GM19395 (cell line): ENCODE data around the gene SLC25A36.

Experiments
- ATAC-seq: cut with Tn5 transposase; IDR thresholded peaks from one replicate; pipeline ENCODE4 v1.9.1; 2021; ENCODE audit warnings: mild to moderate bottlenecking, moderate library complexity; ENCODE audit not compliant: unreplicated experiment

The SLC25A36 gene

GRCh38 chr3:140941434-140942220 is at the start of gene SLC25A36:
Gene SLC25A36 (plus strand): TSS chr3:140941836. CDS start chr3:140942055, 219 bp downstream.
- peak; percentile 97 for ATAC-seq

GRCh38 chr3:140896997-140897396 is 44.6 kb upstream of the SLC25A36 start:
- ATAC-seq: no peak

- ATAC-seq: peak; percentile 65
Measured at GRCh38 chr3:140898340-140899180, 43.1 kb upstream of the SLC25A36 start.

- no peak for ATAC-seq
Measured at GRCh38 chr3:140899363-140899762, 42.3 kb upstream of the SLC25A36 start.

DNA sequence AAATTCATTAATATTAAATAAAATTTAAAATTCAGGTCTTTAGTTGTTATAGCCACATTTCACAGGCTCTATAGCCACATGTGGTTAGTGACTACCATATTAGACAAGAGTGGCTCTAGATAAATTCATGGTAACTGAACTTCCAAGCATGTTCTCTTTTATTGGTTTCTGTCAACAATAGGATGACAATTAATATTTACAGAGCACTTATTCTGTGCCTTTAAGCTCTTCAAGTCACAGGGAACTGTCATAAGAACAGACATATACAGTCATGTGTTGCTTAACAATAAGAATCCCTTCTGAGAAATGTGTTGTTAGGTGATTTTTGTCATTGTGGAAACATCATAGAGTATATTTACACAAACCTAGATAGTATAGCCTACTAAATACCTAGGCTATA is 38.8 kb upstream of the SLC25A36 start:
- no peak for ATAC-seq

DNA sequence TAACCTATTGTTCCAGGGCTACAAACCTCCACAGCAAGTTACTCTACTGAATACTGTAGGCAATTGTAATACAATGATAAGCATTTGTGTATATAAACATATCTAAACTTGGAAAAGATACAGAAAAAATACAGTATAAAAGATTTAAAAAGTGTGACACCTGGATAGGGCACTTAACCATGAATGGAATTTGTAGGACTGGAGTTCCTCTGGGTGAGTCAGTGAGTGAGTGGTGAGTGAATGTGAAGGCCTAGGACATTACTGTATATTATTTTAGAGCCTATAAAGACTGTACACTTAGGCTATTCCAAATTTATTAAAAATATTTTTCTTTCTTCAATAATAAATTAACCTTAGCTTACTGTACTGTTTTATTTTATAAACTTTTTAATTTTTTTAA is 38.4 kb upstream of the SLC25A36 start:
- ATAC-seq: no peak

DNA sequence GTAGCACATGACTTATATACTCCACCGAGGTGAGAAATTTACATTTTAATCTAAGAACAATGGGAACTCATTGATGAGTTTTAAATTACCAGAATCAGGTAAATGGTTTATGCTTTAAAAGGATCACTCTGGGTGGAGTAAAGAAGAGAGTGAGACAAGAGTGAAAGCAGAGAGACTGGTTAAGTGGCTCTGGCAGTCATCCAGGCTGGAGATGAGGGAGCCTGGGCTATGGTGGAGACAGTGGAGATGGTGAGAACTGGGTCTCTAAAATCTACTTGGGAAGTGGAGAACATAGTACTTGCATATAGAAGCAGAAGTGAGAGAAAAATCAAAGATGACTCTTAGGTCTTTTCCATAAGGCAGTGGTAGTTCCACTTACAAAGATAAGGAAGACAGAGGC is 37.1 kb upstream of the SLC25A36 start:
- no peak for ATAC-seq

GRCh38 chr3:140905559-140905958 is 36.1 kb upstream of the SLC25A36 start:
- ATAC-seq: no peak

- ATAC-seq: peak; percentile 80
Measured at GRCh38 chr3:140906785-140907184, 34.9 kb upstream of the SLC25A36 start.

DNA sequence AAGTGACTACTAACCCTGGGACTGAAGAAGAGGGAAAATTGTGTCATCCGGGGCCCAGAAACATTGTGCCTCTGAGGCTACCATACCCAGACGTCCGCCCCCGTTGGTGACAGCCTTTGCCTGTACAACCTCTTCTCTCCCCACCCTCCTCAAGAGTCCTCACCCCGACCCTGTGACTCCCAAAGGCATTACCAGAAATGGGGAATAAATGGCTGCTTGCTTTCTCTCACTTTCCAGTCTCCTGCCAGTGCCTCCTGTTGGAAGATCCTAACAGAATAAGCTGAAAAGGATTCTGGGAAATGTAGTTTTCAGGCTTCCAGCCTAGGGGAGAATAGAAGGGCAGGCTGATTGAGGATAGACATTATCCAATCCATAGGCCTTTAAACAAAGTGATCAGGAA is 30.8 kb upstream of the SLC25A36 start:
- no peak for ATAC-seq

DNA sequence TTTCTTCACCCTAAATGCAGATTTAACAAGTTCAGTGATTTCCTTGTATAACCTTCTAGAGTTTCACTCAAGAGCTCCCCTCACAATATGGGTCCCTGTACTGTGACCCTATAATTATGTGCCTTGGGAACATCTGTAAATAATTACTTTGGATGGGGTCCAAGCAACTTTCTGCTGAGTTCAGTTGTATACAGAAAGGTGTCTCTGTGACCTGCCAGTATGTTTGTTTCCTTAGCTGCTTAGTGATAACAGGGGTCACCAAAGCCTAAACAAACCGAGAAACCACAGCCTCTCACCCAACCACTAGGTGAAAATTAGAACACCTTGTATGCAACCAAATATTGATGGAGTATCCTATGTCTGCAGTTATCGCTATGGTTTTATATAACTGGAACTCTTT is 29.8 kb upstream of the SLC25A36 start:
- ATAC-seq: no peak

DNA sequence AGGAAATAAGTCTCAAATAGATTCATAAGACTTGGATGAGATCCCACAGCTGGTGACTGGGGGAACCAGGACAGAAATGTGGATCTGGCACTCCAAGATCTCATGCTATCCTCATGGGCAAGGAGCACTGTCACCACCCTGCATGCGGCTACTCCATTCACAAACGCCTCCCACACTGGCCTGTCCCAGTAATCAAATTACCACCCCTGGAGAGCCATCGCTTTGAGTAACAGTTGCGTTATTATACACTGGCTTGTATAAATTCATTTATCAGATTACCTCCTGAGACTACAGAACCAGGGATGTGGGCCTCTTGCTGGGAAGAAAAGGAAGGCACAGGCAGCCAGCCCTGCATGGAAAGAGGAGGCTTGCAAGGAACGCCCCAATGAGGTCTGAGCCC is 27.9 kb upstream of the SLC25A36 start:
- ATAC-seq: no peak

DNA sequence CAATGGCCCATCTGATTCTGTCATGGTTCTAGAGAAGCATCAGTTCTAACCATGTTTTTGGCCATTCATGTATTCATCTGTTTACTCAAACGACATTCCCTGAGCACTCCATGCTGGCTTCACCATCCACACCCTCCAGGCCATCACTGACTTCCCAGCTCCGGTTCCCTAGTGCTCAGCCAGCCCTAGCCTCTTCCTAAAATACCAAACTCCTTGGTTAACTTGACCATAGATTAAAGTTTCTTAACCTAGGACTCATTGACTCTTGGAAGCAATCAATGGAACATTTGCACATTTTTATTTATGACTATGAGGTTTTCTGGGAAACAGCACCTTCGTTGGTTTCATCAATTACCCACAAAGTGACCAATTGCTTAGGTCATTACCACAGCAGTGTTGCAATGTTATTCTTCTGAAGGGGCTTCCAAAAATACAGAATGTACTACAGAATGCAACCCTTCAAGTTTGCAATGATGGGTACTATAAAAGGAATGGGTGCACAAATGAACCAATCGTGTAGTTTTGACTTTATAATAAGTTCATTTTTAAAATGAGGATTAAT is 27.2 kb upstream of the SLC25A36 start:
- no peak for ATAC-seq

DNA sequence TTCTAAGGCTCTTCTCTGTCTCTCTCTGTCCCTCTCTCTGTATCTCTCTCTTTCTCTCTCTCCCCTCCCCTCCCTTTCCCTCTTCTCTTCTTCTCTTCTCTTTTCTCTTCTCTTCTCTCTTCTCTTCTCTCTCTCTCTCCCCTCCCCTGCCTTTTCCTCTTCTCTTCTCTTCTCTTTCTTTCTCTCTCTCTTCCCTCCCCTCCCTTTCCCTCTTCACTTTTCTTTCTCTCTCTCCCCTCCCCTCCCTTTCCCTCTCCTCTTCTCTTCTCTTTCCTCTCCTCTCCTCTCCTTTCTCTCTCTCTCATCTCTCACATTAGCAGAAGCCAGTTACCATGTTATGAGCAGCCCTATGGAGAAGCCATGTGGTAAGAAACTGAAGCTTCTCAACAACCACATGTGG is 25.0 kb upstream of the SLC25A36 start:
- no peak for ATAC-seq

DNA sequence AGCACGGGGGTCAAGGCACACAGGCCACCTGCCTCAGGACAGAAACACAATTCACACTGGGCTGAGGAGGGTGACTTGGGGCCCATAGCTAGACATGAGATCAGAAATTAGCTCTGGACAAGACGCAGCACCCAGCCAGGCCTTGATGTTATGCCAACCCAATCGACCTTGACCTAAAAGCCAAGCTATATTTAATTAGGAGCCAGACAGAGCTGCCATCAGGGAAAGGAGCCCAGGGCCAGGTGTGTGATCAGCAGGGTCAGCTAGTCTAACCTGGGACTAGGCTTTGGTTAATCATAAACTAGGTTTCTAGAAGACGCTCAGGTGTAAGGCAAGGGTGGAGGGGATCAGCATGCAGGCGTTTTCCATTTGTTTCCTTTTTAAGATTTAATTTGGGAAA is 23.9 kb upstream of the SLC25A36 start:
- no peak for ATAC-seq

GRCh38 chr3:140920029-140920428 is 21.6 kb upstream of the SLC25A36 start:
- no peak for ATAC-seq

DNA sequence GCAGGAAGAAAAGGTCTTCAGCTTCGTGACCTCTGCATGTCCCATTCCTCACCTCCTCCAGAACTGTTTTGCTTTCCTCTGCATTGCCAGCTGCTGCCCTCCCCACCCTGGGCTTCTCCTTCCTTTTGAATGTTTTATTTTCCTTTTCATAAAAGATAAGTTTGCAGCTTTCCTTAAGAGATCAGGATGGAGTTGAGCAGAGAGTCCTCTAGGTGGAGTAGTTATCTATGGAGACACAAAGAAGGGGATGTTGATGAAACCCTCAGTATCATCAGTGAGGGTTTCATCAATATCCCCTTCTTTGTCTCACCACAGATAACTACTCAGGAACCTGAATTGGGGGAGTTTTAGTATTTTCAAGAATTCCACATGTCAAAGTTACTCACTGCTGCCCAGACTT is 19.0 kb upstream of the SLC25A36 start:
- no peak for ATAC-seq

DNA sequence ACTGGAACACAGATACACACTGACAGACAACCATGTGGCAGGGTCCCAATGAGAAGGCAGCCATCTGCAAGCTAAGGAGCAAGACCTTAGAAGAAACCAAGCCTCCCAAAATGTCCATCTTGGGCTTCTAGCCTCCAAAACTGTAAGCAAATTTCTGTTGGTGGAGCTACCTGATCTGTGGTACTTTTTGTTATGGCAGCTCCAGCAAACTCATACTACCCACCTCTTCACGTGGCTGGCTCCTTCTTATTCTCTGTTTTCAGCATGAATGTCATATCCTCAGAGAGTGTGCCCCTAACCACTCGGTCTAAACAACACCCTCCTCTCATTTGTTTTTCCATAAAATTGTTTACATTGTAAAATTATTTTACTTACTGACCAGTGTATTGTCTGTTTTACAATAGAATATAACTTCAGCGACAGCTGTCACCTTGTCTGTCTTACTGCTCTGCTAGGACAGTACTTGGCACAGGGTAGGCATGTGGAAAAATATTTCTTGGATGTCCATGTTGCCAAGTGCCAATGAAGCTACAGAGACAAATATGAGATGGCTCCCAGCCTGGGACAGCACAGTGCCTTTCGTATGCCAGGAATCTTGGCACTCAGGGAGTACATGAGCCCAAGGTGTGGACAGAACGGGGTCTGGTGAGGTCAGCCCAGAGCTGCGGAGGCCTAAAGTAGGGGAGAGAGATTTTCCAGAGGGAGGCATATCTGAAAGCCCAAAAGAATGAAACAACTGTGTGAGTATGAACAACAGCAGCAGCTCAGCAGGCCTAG is 17.4 kb upstream of the SLC25A36 start:
- no peak for ATAC-seq

- no peak for ATAC-seq
Measured at GRCh38 chr3:140927279-140928069, 14.2 kb upstream of the SLC25A36 start.

DNA sequence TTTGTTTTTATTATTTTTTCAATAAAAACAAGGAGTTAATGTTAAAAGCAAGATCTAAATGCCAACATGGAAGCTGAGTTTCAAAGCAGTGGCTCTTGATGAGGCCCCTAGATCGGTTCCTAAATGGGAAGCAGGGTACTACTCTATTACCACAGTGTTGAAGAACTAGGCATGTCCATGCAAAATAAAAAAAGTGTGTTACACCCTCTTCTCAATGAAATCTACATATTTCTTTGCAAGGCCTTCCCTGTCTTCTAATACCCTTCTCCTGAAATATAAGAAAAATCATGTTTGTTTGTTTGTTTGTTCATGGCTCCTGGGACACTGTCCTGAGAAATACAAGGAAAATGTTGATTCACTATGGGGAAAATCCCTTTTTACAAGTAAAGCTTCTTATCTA is 12.2 kb upstream of the SLC25A36 start:
- ATAC-seq: no peak
